ENCODE data around the gene POLD4.

POLD4 gene

DNA sequence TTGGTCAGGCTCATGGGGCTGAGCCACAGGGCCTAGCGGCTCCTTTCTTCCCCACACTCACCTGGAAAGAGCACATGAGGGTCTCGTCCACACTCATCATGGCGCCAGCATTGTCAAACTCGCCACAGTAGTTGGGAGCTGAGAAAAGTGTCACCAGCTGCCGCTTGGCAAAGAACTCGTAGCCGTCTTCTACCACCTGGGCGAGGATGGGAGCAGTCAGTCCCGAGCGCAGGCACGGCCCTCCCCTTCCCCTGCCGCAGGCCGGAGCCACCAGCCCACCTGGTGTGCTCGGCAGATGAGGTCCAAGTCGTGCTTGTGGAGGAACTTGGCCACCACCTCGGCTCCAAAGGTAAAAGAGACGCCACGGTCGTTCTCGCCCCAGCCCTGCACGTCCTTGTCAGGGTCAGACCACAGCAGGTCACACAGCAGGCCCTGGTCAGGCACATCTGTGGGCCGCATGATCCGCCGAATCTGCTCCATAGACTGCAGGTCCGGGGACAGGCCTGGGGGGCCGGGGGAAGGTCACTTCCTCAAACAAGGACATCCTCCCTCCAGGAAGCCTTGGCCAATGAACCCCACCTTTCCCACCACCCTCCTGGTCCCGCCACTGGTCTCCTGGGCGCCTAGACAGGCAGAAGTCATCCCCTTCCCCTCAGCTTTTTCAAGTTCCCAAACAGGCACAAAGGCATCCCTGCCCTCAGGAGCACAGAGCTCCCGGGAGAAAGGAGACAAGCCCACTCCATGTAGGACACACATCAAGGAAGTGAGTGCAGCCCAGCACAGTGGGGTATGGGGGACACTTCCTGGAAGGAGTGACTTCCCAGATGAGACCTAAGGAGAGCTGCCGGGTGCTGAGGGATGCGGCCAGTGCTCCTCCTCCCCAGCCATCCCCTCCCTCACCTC is 45.6 kb upstream of the POLD4 start:
- DNase-seq (ENCODE audit: low spot score), result no peak
- in situ Hi-C loops (cut with MboI; ENCODE audit: low sequenced_read_pairs, unreplicated experiment), result no loop called here

DNA sequence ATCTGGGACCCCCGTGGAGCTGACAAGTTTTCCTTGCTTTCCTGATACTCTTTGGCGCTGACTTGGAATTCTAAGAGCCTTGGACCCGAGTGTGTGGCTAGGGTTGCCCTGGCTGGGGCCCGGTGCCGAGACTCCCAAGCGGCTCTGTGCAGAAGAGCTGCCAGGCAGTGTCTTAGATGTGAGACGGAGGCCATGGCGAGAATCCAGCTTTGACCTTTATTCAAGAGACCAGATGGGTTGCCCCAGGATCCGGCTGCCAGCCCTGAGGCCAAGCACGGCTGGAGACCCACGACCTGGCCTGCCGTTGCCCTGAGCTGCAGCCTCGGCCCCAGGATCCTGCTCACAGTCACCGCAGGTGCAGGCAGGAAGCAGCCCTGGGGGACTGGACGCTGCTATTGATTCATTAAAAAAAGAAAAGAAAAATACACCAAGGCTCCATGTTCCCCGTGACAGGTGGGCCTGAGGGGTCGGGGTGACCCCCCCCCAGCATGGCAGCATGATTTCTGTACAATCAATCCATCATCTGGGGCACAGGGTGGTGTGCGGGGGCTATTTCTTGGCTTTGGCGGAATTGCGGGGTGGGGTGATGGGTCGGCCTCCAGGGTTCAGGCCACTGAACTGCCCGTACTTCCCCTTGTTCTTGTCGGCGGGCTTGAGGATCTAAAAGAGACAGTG is 44.8 kb upstream of the POLD4 start:
- DNase-seq (ENCODE audit: low spot score), result no peak
- TF ChIP-seq, protein P1, sequence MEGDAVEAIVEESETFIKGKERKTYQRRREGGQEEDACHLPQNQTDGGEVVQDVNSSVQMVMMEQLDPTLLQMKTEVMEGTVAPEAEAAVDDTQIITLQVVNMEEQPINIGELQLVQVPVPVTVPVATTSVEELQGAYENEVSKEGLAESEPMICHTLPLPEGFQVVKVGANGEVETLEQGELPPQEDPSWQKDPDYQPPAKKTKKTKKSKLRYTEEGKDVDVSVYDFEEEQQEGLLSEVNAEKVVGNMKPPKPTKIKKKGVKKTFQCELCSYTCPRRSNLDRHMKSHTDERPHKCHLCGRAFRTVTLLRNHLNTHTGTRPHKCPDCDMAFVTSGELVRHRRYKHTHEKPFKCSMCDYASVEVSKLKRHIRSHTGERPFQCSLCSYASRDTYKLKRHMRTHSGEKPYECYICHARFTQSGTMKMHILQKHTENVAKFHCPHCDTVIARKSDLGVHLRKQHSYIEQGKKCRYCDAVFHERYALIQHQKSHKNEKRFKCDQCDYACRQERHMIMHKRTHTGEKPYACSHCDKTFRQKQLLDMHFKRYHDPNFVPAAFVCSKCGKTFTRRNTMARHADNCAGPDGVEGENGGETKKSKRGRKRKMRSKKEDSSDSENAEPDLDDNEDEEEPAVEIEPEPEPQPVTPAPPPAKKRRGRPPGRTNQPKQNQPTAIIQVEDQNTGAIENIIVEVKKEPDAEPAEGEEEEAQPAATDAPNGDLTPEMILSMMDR (IDR thresholded peaks at IDR 0.05; ENCODE audit: borderline replicate concordance, control extremely low read depth, extremely low read depth, insufficient read depth, missing control alignments), result no peak
- in situ Hi-C loops (cut with MboI; ENCODE audit: low sequenced_read_pairs, unreplicated experiment), result no loop called here

More for the DNA sequence above, 45.6 kb upstream of the POLD4 start:
- TF ChIP-seq, protein P1 (IDR thresholded peaks at IDR 0.05; ENCODE audit: borderline replicate concordance, control extremely low read depth, extremely low read depth, insufficient read depth, missing control alignments), result no peak

DNA sequence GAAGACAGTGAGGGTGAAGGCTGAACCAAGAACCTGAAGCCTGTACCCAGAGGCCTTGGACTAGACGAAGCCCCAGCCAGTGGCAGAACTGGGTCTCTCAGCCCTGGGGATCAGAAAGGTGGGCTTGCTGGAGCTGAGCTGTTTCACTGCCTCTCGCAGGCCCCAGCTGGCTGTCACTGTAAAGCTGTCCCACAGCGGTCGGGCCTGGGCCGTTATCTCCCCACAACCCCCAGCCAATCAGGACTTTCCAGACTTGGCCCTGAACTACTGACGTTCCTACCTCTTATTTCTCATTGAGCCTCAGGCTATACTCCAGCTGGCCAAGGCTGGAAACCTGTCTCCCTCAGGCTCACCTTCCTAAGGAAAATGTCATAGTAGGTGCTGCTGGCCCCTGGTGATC is 44.2 kb upstream of the POLD4 start:
- TF ChIP-seq, protein P1 (IDR thresholded peaks at IDR 0.05; ENCODE audit: borderline replicate concordance, control extremely low read depth, extremely low read depth, insufficient read depth, missing control alignments), result no peak
- in situ Hi-C loops (cut with MboI; ENCODE audit: low sequenced_read_pairs, unreplicated experiment), result no loop called here
- no peak for DNase-seq (ENCODE audit: low spot score)

DNA sequence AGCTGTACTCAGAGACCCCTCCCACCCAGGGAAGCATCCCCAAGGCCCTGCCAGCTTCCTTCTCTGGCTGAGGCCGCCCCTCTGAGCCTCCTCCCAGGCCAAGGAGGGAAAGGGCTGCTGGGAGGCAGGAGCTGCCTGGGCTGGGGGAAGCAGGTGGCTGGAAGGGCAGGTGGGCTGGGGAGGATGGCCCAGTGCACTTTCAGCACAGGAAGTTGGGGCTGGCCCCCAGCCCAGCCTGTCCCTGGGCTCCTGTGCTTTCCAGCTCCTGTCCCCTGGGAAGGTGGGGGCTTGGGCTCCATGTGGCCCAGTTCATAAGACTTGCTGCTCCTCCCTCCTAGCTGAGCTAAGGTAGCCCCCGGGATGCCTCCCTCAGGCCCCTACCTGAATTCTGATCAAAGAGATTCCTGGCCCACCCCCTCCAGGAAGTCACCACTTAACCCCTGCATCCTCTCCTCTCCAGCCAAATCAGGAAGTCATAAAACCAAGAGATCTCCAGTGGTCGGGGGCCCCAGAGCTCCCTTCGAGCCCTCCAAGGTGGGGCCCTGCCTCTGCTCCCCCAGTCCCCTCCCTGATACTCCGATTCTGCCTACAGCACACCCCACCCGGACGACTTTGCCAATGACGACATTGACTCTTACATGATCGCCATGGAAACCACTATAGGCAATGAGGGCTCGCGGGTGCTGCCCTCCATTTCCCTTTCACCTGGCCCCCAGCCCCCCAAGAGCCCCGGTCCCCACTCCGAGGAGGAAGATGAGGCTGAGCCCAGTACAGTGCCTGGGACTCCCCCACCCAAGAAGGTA is 43.4 kb upstream of the POLD4 start:
- in situ Hi-C loops (cut with MboI; ENCODE audit: low sequenced_read_pairs, unreplicated experiment), result no loop called here
- no peak for DNase-seq (ENCODE audit: low spot score)
- TF ChIP-seq, protein P1 (IDR thresholded peaks at IDR 0.05; ENCODE audit: borderline replicate concordance, control extremely low read depth, extremely low read depth, insufficient read depth, missing control alignments), result no peak

DNA sequence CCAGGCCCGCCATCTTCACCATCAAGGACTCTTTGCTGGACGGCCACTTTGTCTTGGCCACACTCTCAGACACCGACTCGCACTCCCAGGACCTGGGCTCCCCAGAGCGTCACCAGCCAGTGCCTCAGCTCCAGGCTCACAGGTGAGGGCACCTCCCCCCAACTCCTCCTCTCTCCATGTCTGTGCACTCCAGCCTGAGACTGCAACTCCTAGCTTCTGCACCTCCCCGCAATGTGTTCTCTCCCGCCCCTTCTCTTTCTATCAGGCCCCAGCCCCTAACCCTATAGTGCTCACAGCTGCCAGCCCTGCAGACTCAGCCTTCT is 42.9 kb upstream of the POLD4 start:
- in situ Hi-C loops (cut with MboI; ENCODE audit: low sequenced_read_pairs, unreplicated experiment), result no loop called here
- no peak for DNase-seq (ENCODE audit: low spot score)
- TF ChIP-seq, protein P1 (IDR thresholded peaks at IDR 0.05; ENCODE audit: borderline replicate concordance, control extremely low read depth, extremely low read depth, insufficient read depth, missing control alignments), result no peak

DNA sequence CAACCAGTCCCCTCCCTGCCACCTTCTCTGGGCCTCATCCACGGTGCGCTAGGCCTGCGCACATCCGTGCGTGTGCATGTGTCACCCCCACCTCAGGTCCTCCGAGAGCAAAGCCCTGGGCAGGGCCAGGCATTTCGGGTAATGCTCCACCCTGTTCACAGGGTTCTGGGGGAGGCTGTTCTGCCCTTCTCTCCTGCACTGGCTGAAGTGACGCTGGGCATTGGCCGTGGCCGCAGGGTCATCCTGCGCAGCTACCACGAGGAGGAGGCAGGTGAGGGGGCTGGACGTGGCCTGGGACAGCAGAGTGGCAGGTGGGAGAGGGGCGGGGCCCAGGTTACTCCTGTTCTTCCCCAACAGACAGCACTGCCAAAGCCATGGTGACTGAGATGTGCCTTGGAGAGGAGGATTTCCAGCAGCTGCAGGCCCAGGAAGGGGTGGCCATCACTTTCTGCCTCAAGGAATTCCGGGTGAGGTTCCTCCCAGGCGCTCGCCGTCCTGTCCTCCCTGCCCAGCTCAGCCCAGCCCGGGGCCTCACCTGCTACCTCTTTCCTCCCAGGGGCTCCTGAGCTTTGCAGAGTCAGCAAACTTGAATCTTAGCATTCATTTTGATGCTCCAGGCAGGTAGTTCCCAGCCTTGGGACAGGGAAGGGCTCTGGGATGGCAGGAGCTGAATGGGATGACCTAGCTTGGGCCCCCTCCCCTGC is 42.4 kb upstream of the POLD4 start:
- in situ Hi-C loops (cut with MboI; ENCODE audit: low sequenced_read_pairs, unreplicated experiment), result no loop called here
- TF ChIP-seq, protein P1 (IDR thresholded peaks at IDR 0.05; ENCODE audit: borderline replicate concordance, control extremely low read depth, extremely low read depth, insufficient read depth, missing control alignments), result no peak
- no peak for DNase-seq (ENCODE audit: low spot score)
